ENCODE data around the gene GPC6.

The GPC6 gene

DNA sequence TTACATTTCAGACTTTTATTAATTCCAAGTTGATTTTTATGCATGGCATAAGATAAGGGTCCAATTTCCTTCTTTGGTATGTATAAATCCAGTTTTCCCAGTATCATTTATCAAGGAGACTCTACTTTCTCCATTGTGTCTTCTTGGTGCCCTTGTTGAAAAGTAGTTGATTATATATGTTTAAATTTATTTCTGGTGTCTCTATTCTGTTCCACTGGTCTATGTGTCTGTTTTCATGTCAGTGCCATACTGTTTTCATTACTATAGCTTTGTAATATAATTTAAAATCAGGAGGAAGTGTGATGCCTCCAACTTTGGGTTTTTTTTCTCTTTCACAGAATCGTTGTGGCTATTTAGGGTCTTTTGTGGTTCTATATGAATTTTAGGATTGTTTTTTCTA is 1019.9 kb downstream of the GPC6 start:
- no peak for DNase-seq (ENCODE audit: low read depth in 1 of 2, low spot score in 1 of 2)
- H3K27me3 ChIP-seq (ENCODE audit: insufficient read depth, poor library complexity, severe bottlenecking) = no peaks in the 10 kb centered on the region
- H3K4me3 ChIP-seq (replicated peaks; ENCODE audit: insufficient read depth, low read length) = no peak overlapping the region
- H3K27ac ChIP-seq (replicated peaks) = no peak overlapping the region
- TF ChIP-seq REST (IDR thresholded peaks at IDR 0.05; ENCODE audit: insufficient replicate concordance, low read depth) (no peak), CTCF (IDR thresholded peaks at IDR 0.05; ENCODE audit: insufficient read depth, low read length) (no peak), GABPA (IDR thresholded peaks at IDR 0.05; ENCODE audit: low read depth) (no peak), POLR2AphosphoS5 (IDR thresholded peaks at IDR 0.05; ENCODE audit: low read depth) (no peak), SPI1 (IDR thresholded peaks at IDR 0.05; ENCODE audit: borderline replicate concordance, low read depth) (no peak)

DNA sequence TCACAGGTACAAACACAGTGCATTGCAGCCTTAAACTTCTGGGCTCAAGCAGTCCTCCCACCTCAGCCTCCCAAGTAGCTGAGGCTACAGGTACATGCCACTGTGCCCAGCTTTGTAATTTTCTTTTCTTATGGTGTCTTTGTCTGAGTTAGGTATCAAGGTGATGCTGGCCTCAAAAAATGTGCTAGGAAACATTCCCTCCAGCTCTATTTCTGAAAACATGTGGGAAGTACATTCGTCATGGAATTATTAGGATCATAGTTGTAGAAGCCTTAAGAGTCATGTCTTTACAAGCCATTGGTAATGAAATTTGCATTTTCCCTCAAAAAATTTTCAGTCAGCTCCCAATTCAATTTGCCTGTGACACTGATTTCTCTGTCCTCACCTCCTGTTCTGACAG is 1021.3 kb downstream of the GPC6 start:
- DNase-seq (ENCODE audit: low read depth in 1 of 2, low spot score in 1 of 2) = no peak
- Histone ChIP-seq H3K27ac (replicated peaks) (no peak overlapping the region), H3K4me3 (replicated peaks; ENCODE audit: insufficient read depth, low read length) (no peak overlapping the region), H3K27me3 (ENCODE audit: insufficient read depth, poor library complexity, severe bottlenecking) (no peaks in the 10 kb centered on the region)
- TF ChIP-seq GABPA (IDR thresholded peaks at IDR 0.05; ENCODE audit: low read depth) (no peak), POLR2AphosphoS5 (IDR thresholded peaks at IDR 0.05; ENCODE audit: low read depth) (no peak), CTCF (IDR thresholded peaks at IDR 0.05; ENCODE audit: insufficient read depth, low read length) (no peak), REST (IDR thresholded peaks at IDR 0.05; ENCODE audit: insufficient replicate concordance, low read depth) (no peak), SPI1 (IDR thresholded peaks at IDR 0.05; ENCODE audit: borderline replicate concordance, low read depth) (no peak)

- TF ChIP-seq SPI1 (IDR thresholded peaks at IDR 0.05; ENCODE audit: borderline replicate concordance, low read depth) (no peak), CTCF (IDR thresholded peaks at IDR 0.05; ENCODE audit: insufficient read depth, low read length) (no peak), POLR2AphosphoS5 (IDR thresholded peaks at IDR 0.05; ENCODE audit: low read depth) (no peak), REST (IDR thresholded peaks at IDR 0.05; ENCODE audit: insufficient replicate concordance, low read depth) (no peak), GABPA (IDR thresholded peaks at IDR 0.05; ENCODE audit: low read depth) (no peak)
- Histone ChIP-seq H3K27me3 (ENCODE audit: insufficient read depth, poor library complexity, severe bottlenecking) (no peaks in the 10 kb centered on the region), H3K4me3 (replicated peaks; ENCODE audit: insufficient read depth, low read length) (no peak overlapping the region), H3K27ac (replicated peaks) (no peak overlapping the region)
- DNase-seq (ENCODE audit: low read depth in 1 of 2, low spot score in 1 of 2) = no peak
Observed at GRCh38 chr13:94248454-94249228, 1022.0 kb downstream of the GPC6 start.

Data from HL-60 (cell line).